Transverse colon (tissue), 4 donors: ENCODE data around the gene ABCC11. TPM values are rescaled to one million over a fixed set of nuclear protein-coding genes. Genes with fewer than 3 reads are reported as not detected.

Experiments
- DNase-seq: peaks from one replicate; pipeline ENCODE4 v3.0.0-alpha.2; 2019
- H3K27ac ChIP-seq, 4 donors: fragments of 200-600 bp; sonication (generic); 2 replicates each; pipeline ENCODE4 v1.5.1; 2016 to 2018; ENCODE audit warnings: inconsistent platforms in 4 of 4
- H3K27me3 ChIP-seq: fragments of 200-600 bp; sonication (generic); 2 replicates; pipeline ENCODE4 v1.5.1; 2017; ENCODE audit warnings: inconsistent platforms
- H3K36me3 ChIP-seq, 4 donors: fragments of 200-600 bp; sonication (generic); 2 replicates each; pipeline ENCODE4 v1.5.1; 2017 to 2019; ENCODE audit warnings: inconsistent platforms in 4 of 4
- H3K4me1 ChIP-seq, 4 donors: fragments of 200-600 bp; sonication (generic); 2 replicates each; pipeline ENCODE4 v1.5.1; 2017 to 2020; ENCODE audit warnings: inconsistent platforms in 4 of 4
- H3K4me3 ChIP-seq, 4 donors: fragments of 200-600 bp; sonication (generic); 1 replicate in 1 of 4; 2 replicates in 3 of 4; pipeline versions ENCODE4 v1.5.1 to v1.6.1; 2017 to 2019; ENCODE audit warnings: inconsistent platforms in 4 of 4
- H3K9me3 ChIP-seq, 2 donors: fragments of 200-600 bp; sonication (generic); 2 replicates each; pipeline ENCODE4 v1.5.1; 2017 to 2019; ENCODE audit warnings: inconsistent platforms in 2 of 2
- EP300 ChIP-seq: sonication (generic); formaldehyde crosslinking; IDR thresholded peaks from one replicate; pipeline ENCODE4 v1.6.1; 2017; ENCODE audit warnings: antibody characterized with exemption, low read depth
- POLR2A ChIP-seq: fragments of 450-650 bp; IDR thresholded peaks from one replicate; pipeline ENCODE4 v1.6.1; 2016; ENCODE audit warnings: antibody characterized with exemption, mild to moderate bottlenecking, moderate library complexity
- POLR2AphosphoS5 ChIP-seq, 3 donors: sonication (generic); formaldehyde crosslinking; IDR thresholded peaks; one replicate each; pipeline ENCODE4 v1.6.1; 2016; ENCODE audit warnings: antibody characterized with exemption in 3 of 3
- WGBS, 2 donors: methylation state at CpG; one replicate each; pipeline ENCODE4 v1.1.5; 2018; ENCODE audit warnings: low coverage in 1 of 2; 5-methylcytosine and 5-hydroxymethylcytosine counted together
- in situ Hi-C, 4 donors: fragments of 200-750 bp; cut with MboI; loops; one replicate each; pipeline versions ENCODE4 v1.15.0 to v1.15.1; 2017; ENCODE audit warnings: low sequenced_read_pairs in 3 of 4, low pct_ligation_motif_present in 1 of 4, low pct_unique_long_range_greater_than_20kb in 1 of 4
- intact Hi-C: fragments of 100-400 bp; cut with DNase I; formaldehyde crosslinking; loops from one replicate; pipeline ENCODE4 v1.15.1; 2023; ENCODE audit warnings: low total_unique reads
- total RNA-seq, 4 donors: library from RNA; depleted of rRNA; stranded (reverse); fragments of >200 nt; gene quantifications; one replicate each; pipeline ENCODE4 v1.1.0, GENCODE V29; 2016
- TF ChIP-seq, protein P1 (sequence below), 5 experiments: fragments of 200-600 bp in 3 of 5; fragments of 450-650 bp in 2 of 5; sonication (generic) in 3 of 5; IDR thresholded peaks; 1 replicate in 2 of 5; 2 replicates in 3 of 5; pipeline ENCODE4 v1.5.1; 2016 to 2017; ENCODE audit warnings: antibody characterized with exemption in 5 of 5, inconsistent platforms in 3 of 5, mild to moderate bottlenecking in 2 of 5, moderate library complexity in 1 of 5

Gene ABCC11
- total RNA-seq, 4 donors from 2014 or later = 0.16 to 10.7 (median 0.27) TPM; not detected in 1

DNA sequence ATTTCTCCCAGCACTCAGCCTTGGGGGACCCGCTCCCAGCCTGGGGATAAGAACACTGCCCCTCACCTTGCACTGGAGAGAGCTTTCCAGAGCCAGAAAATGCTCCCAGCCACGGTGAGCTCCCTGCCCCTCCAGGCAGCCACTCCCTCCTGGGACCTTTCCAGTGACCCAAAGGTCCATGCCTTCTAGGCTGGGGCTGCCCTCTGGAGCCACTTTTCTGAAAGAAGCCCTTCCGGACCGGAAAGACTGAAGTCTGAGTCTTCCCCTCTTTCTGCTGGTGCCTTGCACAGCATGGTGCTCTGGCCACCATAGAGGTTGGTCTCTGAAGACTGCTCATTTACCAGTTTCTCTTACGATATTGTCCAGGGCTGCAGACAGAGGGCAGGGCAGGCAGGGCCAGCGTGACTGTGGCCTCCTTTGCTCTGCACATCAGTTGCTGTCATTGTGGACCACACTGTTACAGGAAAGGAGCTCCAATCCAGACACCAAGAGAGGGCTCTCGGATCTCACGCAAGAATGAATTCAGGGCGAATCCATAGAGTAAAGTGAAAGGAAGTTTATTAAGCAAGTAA lies 84.4 kb downstream of the ABCC11 start:
- H3K4me3 ChIP-seq = no peak overlapping the region
- in situ Hi-C loops (loop anchor here (10.0 to 25.0 kb wide), 5 partner anchors 1026 to 1226 kb away; partner anchors contain the start of gene NETO2 (in 4 of the 4)), intact Hi-C loops (no loop called here)
- H3K27me3 ChIP-seq = peaks cover 4% of the 10 kb centered on the region
- H3K27ac ChIP-seq = no peak overlapping the region
- DNase-seq = no peak
- H3K36me3 ChIP-seq = no peaks in the 10 kb centered on the region
- H3K9me3 ChIP-seq = no peaks in the 10 kb centered on the region
- TF ChIP-seq POLR2AphosphoS5 (IDR thresholded peaks at IDR 0.05) (no peak), EP300 (no peak), POLR2A (no peak)
- TF ChIP-seq, protein P1, sequence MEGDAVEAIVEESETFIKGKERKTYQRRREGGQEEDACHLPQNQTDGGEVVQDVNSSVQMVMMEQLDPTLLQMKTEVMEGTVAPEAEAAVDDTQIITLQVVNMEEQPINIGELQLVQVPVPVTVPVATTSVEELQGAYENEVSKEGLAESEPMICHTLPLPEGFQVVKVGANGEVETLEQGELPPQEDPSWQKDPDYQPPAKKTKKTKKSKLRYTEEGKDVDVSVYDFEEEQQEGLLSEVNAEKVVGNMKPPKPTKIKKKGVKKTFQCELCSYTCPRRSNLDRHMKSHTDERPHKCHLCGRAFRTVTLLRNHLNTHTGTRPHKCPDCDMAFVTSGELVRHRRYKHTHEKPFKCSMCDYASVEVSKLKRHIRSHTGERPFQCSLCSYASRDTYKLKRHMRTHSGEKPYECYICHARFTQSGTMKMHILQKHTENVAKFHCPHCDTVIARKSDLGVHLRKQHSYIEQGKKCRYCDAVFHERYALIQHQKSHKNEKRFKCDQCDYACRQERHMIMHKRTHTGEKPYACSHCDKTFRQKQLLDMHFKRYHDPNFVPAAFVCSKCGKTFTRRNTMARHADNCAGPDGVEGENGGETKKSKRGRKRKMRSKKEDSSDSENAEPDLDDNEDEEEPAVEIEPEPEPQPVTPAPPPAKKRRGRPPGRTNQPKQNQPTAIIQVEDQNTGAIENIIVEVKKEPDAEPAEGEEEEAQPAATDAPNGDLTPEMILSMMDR (IDR thresholded peaks at IDR 0.05) = no peak
- peaks cover 0 to 11% (median 4%) of the 10 kb centered on the region in 4 donors for H3K4me1 ChIP-seq
- 82% methylated on average over 9 of the region's 9 CpGs; no CpG with 5 or more reads in 1 of the 2 donors for WGBS, 2 donors

DNA sequence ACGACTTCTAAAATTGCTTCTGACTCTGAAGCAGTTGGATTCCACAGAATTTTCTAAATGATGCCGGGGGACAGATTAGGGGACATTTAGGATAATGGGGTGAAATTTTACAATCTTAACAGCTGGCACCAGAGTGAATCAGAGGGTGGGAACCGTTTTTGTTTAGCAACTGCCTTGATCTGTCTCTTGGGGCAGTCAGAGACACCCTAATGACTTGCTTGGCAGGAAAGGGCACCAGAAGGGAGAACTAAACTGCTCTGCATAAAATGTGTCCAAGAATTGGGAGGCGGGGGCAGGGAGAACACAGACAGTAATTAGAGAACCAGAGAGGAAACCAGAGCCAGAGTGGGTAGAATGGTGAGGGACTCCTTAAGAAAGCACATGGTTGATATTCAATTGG lies 85.4 kb downstream of the ABCC11 start:
- intact Hi-C loops = no loop called here
- Histone ChIP-seq H3K4me1 (peaks cover 0 to 11% (median 4%) of the 10 kb centered on the region in 4 donors), H3K4me3 (no peak overlapping the region), H3K27ac (no peak overlapping the region), H3K36me3 (no peaks in the 10 kb centered on the region), H3K27me3 (peaks cover 4% of the 10 kb centered on the region), H3K9me3 (no peaks in the 10 kb centered on the region)
- WGBS, 2 donors = 67 to 80% methylated on average over 3 to 4 of the region's 4 CpGs
- TF ChIP-seq EP300 = no peak
- TF ChIP-seq, protein P1 (IDR thresholded peaks at IDR 0.05) = no peak
- in situ Hi-C loops = loop anchor here (10.0 to 25.0 kb wide), 5 partner anchors 1025 to 1225 kb away; partner anchors contain the start of gene NETO2 (in 4 of the 4)
- DNase-seq = no peak

DNA sequence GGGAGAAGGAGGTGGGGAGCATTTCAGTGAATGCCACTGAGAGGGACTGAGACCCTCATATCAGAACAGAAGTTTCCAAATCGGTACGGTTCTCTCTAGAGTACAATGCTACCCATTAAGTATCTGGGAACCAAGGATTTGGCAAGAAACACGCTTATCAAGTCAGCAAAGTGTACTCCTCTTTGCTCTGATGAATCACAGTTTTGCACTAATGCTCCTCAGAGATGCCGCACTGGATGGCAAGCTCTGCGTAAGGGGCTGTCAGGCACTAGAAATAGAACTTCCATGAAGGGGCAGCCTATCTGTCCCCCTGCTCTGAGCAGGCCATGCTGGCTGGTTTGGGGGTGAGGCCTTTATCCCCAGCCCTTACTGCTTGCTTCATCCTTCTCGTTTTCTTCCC lies 86.8 kb downstream of the ABCC11 start:
- in situ Hi-C loops = loop anchor here (10.0 to 25.0 kb wide), 5 partner anchors 1023 to 1223 kb away; partner anchors contain the start of gene NETO2 (in 4 of the 4)

DNA sequence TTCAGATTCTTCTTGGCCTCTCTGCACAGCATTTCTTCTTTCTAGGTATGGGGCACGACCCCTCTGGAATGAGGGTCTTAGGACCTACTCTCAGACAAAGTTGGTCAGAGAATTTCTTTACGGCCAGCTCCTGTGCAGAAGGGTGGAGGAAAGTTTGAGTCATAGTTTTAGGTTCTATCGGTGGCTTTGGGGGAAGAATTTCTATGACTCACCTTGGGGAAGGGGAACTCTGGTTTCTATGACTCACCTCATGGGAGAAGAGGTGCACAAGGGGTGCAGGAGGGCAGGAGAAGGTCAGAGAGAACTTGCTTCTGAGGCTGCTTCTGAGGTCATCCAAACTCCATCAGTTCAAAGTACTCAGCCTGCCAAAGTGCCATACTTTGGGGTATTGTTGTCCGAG lies 89.0 kb downstream of the ABCC11 start:
- TF ChIP-seq, protein P1 (IDR thresholded peaks at IDR 0.05) = no peak
- TF ChIP-seq POLR2AphosphoS5 (IDR thresholded peaks at IDR 0.05) = no peak
- no peak for TF ChIP-seq EP300
- no peak for TF ChIP-seq POLR2A
- WGBS, 2 donors = 57% methylated on average over 4 of the region's 4 CpGs; no CpG with 5 or more reads in 1 of the 2 donors

More for the DNA sequence above, 86.8 kb downstream of the ABCC11 start:
- TF ChIP-seq, protein P1 (IDR thresholded peaks at IDR 0.05) = no peak
- TF ChIP-seq EP300 (no peak), POLR2AphosphoS5 (IDR thresholded peaks at IDR 0.05) (no peak), POLR2A (no peak)
- no peak overlapping the region for H3K27ac ChIP-seq
- 85 to 86% methylated on average over 1 to 6 of the region's 6 CpGs for WGBS, 2 donors
- H3K36me3 ChIP-seq = no peaks in the 10 kb centered on the region
- no peak overlapping the region for H3K4me3 ChIP-seq
- H3K9me3 ChIP-seq = no peaks in the 10 kb centered on the region
- H3K4me1 ChIP-seq = peaks cover 0 to 11% (median 5%) of the 10 kb centered on the region in 4 donors
- intact Hi-C loops = no loop called here
- no peak for DNase-seq
- peaks cover 6% of the 10 kb centered on the region for H3K27me3 ChIP-seq

More for the DNA sequence above, 89.0 kb downstream of the ABCC11 start:
- in situ Hi-C loops = loop anchor here (25.0 kb wide), 3 partner anchors 1021 to 1221 kb away; partner anchors contain the start of gene NETO2 (in 4 of the 4)
- intact Hi-C loops = loop anchor here (5.0 kb wide), 1 partner anchor 1016 kb away; the partner anchor contains the start of gene NETO2
- Histone ChIP-seq H3K9me3 (no peaks in the 10 kb centered on the region), H3K27me3 (peaks cover 2% of the 10 kb centered on the region), H3K36me3 (no peaks in the 10 kb centered on the region), H3K4me3 (no peak overlapping the region), H3K4me1 (peaks cover 0 to 3% (median 0%) of the 10 kb centered on the region in 4 donors), H3K27ac (no peak overlapping the region)
- DNase-seq = no peak
